Liver (tissue), 9 donors: ENCODE results near the gene FANCE. TPM values are rescaled to one million over a fixed set of nuclear protein-coding genes. Genes with fewer than 3 reads are reported as not detected.

Experiments
- DNase-seq: peaks from one replicate; pipeline ENCODE4 v3.0.0-alpha.2; 2017; ENCODE audit warnings: low spot score
- H3K27ac ChIP-seq, 2 donors: one replicate each; pipeline ENCODE4 v1.7.0; 2013; ENCODE audit warnings: inconsistent platforms in 2 of 2, low read length in 2 of 2, control low read depth in 1 of 2, low read depth in 1 of 2, mild to moderate bottlenecking in 1 of 2
- H3K27me3 ChIP-seq, 4 donors: one replicate each; pipeline versions ENCODE4 v1.6.1 to v1.7.0; 2013; ENCODE audit warnings: low read length in 3 of 4, inconsistent platforms in 1 of 4, mild to moderate bottlenecking in 1 of 4, moderate library complexity in 1 of 4; ENCODE audit not compliant: control insufficient read depth in 4 of 4, insufficient read depth in 4 of 4
- H3K36me3 ChIP-seq, 4 donors: one replicate each; pipeline versions ENCODE4 v1.6.1 to v1.7.0; 2013; ENCODE audit warnings: low read length in 3 of 4, mild to moderate bottlenecking in 3 of 4, low read depth in 1 of 4, moderate library complexity in 1 of 4; ENCODE audit not compliant: control insufficient read depth in 4 of 4, insufficient read depth in 3 of 4
- H3K4me1 ChIP-seq, 4 donors: one replicate each; pipeline versions ENCODE4 v1.6.1 to v1.7.0; 2013; ENCODE audit warnings: low read length in 3 of 4, mild to moderate bottlenecking in 3 of 4, moderate library complexity in 1 of 4; ENCODE audit not compliant: control insufficient read depth in 4 of 4, insufficient read depth in 4 of 4
- H3K4me3 ChIP-seq, 3 donors: one replicate each; pipeline versions ENCODE4 v1.6.1 to v1.7.0; 2013; ENCODE audit warnings: low read length in 3 of 3, control low read depth in 1 of 3, low read depth in 1 of 3, mild to moderate bottlenecking in 1 of 3
- H3K9ac ChIP-seq, 2 donors: one replicate each; pipeline ENCODE4 v1.7.0; 2013; ENCODE audit warnings: low read length in 2 of 2, mild to moderate bottlenecking in 2 of 2, moderate library complexity in 2 of 2, control low read depth in 1 of 2, low read depth in 1 of 2
- H3K9me3 ChIP-seq, 4 donors: one replicate each; pipeline versions ENCODE4 v1.6.1 to v1.7.0; 2013; ENCODE audit warnings: low read length in 3 of 4; ENCODE audit not compliant: control insufficient read depth in 4 of 4
- EGR1 ChIP-seq, 2 donors: IDR thresholded peaks; 2 replicates each; pipeline ENCODE4 v1.6.1; 2016 to 2018; ENCODE audit warnings: antibody characterized with exemption in 2 of 2, low read depth in 2 of 2
- FOXA1 ChIP-seq: IDR thresholded peaks from 2 replicates; pipeline ENCODE4 v1.6.1; 2016; ENCODE audit warnings: antibody characterized with exemption
- FOXA2 ChIP-seq: IDR thresholded peaks from 2 replicates; pipeline ENCODE4 v1.6.1; 2016; ENCODE audit warnings: antibody characterized with exemption
- GABPA ChIP-seq, 2 donors: IDR thresholded peaks in 1 of 2; conservative IDR thresholded peaks in 1 of 2; 2 replicates each; pipeline ENCODE4 v1.6.1; 2016; ENCODE audit warnings: antibody characterized with exemption in 2 of 2, mild to moderate bottlenecking in 1 of 2, moderate library complexity in 1 of 2
- HNF4A ChIP-seq, 2 donors: conservative IDR thresholded peaks; 2 replicates each; pipeline ENCODE4 v1.6.1; 2016; ENCODE audit warnings: antibody characterized with exemption in 2 of 2, mild to moderate bottlenecking in 2 of 2
- HNF4G ChIP-seq: IDR thresholded peaks from 2 replicates; pipeline ENCODE4 v1.6.1; 2016; ENCODE audit warnings: antibody characterized with exemption
- JUND ChIP-seq, 2 donors: IDR thresholded peaks; 2 replicates each; pipeline ENCODE4 v1.6.1; 2016; ENCODE audit warnings: antibody characterized with exemption in 2 of 2
- NR2F2 ChIP-seq: IDR thresholded peaks from 2 replicates; pipeline ENCODE4 v1.6.1; 2016; ENCODE audit warnings: antibody characterized with exemption
- RAD21 ChIP-seq, 2 donors: IDR thresholded peaks; 2 replicates each; pipeline ENCODE4 v1.6.1; 2016; ENCODE audit warnings: antibody characterized with exemption in 2 of 2, mild to moderate bottlenecking in 2 of 2
- RXRA ChIP-seq, 2 donors: IDR thresholded peaks; 2 replicates each; pipeline ENCODE4 v1.6.1; 2017 to 2018; ENCODE audit warnings: antibody characterized with exemption in 2 of 2, mild to moderate bottlenecking in 1 of 2
- SP1 ChIP-seq: IDR thresholded peaks from 2 replicates; pipeline ENCODE4 v1.6.1; 2018; ENCODE audit warnings: antibody characterized with exemption, mild to moderate bottlenecking
- TAF1 ChIP-seq: conservative IDR thresholded peaks from 2 replicates; pipeline ENCODE4 v1.6.1; 2016; ENCODE audit warnings: antibody characterized with exemption, mild to moderate bottlenecking
- WGBS: extraction: QIAGEN DNeasy Blood & Tissue Kit; methylation state at CpG from one replicate; pipeline ENCODE4 v1.1.7; 2013; 5-methylcytosine and 5-hydroxymethylcytosine counted together
- polyA plus RNA-seq, 2 donors: library from polyadenylated mRNA; stranded (reverse) in 1 of 2; unstranded in 1 of 2; fragments of 200-250 nt in 1 of 2; fragments of >200 nt in 1 of 2; fragmentation: Nextera tagmentation in 1 of 2; extraction: Ambion mirVana in 1 of 2; gene quantifications; one replicate each; pipeline versions ENCODE4 v1.2.1 to v1.2.3, GENCODE V29; 2013 to 2015
- total RNA-seq, 2 donors: library from RNA; depleted of rRNA; stranded (reverse); fragments of >200 nt; gene quantifications; one replicate each; pipeline ENCODE4 v1.2.3, GENCODE V29; 2014
- TF ChIP-seq, protein P1 (sequence below): IDR thresholded peaks from 2 replicates; pipeline ENCODE4 v1.6.1; 2016; ENCODE audit warnings: antibody characterized with exemption, mild to moderate bottlenecking
- TF ChIP-seq, protein P2 (sequence below): IDR thresholded peaks from 2 replicates; pipeline ENCODE4 v1.6.1; 2016; ENCODE audit warnings: antibody characterized with exemption
- TF ChIP-seq, protein P3 (sequence below): IDR thresholded peaks from 2 replicates; pipeline ENCODE4 v1.6.1; 2016; ENCODE audit warnings: antibody characterized with exemption
- TF ChIP-seq, protein P4 (sequence below): IDR thresholded peaks from 2 replicates; pipeline ENCODE4 v1.6.1; 2016; ENCODE audit warnings: antibody characterized with exemption
- donor health status: healthy.
- donor health status: healthy.
- donor health status: healthy.
- donor health status: healthy.
- donor health status: healthy.

Gene FANCE
- total and polyA plus RNA-seq, 4 donors = 0.11 to 4.2 (median 0.79) TPM

DNA sequence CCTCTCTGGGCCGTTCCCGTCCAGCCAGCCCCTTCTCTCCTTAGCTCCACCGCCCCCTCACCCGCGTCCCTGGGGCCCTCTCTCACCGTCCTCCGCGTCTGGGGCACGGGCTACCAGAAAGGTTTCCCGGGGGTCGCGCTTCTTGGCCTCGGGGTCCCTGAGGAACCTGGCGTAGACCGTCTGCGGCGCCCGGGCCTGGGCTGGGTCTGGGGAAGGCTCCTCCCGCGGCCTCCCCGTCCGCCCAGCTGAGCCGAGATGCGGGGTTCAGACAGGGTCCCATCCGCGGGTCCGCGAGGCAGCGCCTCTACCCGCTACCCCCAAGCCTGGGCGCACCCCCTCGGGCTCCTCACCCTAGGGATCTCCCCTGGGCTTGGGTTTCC is 59.4 kb downstream of the FANCE start:
- 27% methylated on average over 32 of the region's 32 CpGs for WGBS
- H3K4me3 ChIP-seq = no peak overlapping the region

DNA sequence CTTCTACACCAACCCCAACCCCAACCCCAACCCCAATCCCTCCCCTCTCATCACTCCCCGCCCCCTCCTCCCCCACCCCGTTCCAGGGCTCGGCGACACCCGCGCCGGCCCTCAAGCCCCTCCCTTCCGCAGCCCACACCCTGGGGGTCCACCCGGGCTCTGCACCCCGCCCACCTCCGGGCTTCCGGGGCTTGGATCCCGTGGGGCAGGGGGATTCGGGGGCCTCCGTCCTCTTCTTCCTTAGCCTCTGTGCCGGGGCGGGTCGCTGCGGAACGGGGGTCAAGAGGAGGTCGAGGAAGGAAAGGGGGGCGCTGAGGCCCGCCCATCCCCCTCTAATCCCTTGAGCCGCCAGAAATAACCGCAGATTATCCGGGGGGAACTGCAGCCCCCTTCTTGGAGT is 59.9 kb downstream of the FANCE start:
- H3K9me3 ChIP-seq = no peaks in the 10 kb centered on the region
- H3K27ac ChIP-seq = no peak overlapping the region
- TF ChIP-seq JUND (IDR thresholded peaks at IDR 0.05) (no peak), RXRA (IDR thresholded peaks at IDR 0.05) (no peak), FOXA2 (no peak), HNF4A (conservative IDR thresholded peaks at IDR 0.05) (no peak), HNF4G (no peak), TAF1 (no peak), RAD21 (IDR thresholded peaks at IDR 0.05) (no peak), FOXA1 (no peak), NR2F2 (no peak), GABPA (IDR thresholded peaks at IDR 0.05 in 1 of 2, conservative IDR thresholded peaks at IDR 0.05 in 1 of 2) (no peak), SP1 (no peak), EGR1 (IDR thresholded peaks at IDR 0.05; ENCODE audit: low read depth in 2 of 2) (no peak)
- TF ChIP-seq, protein P1, sequence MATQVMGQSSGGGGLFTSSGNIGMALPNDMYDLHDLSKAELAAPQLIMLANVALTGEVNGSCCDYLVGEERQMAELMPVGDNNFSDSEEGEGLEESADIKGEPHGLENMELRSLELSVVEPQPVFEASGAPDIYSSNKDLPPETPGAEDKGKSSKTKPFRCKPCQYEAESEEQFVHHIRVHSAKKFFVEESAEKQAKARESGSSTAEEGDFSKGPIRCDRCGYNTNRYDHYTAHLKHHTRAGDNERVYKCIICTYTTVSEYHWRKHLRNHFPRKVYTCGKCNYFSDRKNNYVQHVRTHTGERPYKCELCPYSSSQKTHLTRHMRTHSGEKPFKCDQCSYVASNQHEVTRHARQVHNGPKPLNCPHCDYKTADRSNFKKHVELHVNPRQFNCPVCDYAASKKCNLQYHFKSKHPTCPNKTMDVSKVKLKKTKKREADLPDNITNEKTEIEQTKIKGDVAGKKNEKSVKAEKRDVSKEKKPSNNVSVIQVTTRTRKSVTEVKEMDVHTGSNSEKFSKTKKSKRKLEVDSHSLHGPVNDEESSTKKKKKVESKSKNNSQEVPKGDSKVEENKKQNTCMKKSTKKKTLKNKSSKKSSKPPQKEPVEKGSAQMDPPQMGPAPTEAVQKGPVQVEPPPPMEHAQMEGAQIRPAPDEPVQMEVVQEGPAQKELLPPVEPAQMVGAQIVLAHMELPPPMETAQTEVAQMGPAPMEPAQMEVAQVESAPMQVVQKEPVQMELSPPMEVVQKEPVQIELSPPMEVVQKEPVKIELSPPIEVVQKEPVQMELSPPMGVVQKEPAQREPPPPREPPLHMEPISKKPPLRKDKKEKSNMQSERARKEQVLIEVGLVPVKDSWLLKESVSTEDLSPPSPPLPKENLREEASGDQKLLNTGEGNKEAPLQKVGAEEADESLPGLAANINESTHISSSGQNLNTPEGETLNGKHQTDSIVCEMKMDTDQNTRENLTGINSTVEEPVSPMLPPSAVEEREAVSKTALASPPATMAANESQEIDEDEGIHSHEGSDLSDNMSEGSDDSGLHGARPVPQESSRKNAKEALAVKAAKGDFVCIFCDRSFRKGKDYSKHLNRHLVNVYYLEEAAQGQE = no peak
- TF ChIP-seq, protein P2, sequence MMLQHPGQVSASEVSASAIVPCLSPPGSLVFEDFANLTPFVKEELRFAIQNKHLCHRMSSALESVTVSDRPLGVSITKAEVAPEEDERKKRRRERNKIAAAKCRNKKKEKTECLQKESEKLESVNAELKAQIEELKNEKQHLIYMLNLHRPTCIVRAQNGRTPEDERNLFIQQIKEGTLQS = no peak
- WGBS = 13% methylated on average over 26 of the region's 26 CpGs
- no peaks in the 10 kb centered on the region for H3K4me1 ChIP-seq
- DNase-seq = no peak
- no peaks in the 10 kb centered on the region for H3K36me3 ChIP-seq
- no peak overlapping the region for H3K4me3 ChIP-seq
- no peaks in the 10 kb centered on the region for H3K27me3 ChIP-seq
- H3K9ac ChIP-seq = no peak overlapping the region

More for the DNA sequence above, 59.4 kb downstream of the FANCE start:
- no peaks in the 10 kb centered on the region for H3K27me3 ChIP-seq
- no peaks in the 10 kb centered on the region for H3K4me1 ChIP-seq
- TF ChIP-seq, protein P3, sequence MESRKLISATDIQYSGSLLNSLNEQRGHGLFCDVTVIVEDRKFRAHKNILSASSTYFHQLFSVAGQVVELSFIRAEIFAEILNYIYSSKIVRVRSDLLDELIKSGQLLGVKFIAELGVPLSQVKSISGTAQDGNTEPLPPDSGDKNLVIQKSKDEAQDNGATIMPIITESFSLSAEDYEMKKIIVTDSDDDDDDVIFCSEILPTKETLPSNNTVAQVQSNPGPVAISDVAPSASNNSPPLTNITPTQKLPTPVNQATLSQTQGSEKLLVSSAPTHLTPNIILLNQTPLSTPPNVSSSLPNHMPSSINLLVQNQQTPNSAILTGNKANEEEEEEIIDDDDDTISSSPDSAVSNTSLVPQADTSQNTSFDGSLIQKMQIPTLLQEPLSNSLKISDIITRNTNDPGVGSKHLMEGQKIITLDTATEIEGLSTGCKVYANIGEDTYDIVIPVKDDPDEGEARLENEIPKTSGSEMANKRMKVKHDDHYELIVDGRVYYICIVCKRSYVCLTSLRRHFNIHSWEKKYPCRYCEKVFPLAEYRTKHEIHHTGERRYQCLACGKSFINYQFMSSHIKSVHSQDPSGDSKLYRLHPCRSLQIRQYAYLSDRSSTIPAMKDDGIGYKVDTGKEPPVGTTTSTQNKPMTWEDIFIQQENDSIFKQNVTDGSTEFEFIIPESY = no peak
- TF ChIP-seq RAD21 (IDR thresholded peaks at IDR 0.05) = no peak
- TF ChIP-seq, protein P4, sequence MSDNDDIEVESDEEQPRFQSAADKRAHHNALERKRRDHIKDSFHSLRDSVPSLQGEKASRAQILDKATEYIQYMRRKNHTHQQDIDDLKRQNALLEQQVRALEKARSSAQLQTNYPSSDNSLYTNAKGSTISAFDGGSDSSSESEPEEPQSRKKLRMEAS = no peak
- no peak overlapping the region for H3K27ac ChIP-seq
- no peaks in the 10 kb centered on the region for H3K9me3 ChIP-seq
- no peak for DNase-seq
- no peaks in the 10 kb centered on the region for H3K36me3 ChIP-seq
- no peak overlapping the region for H3K9ac ChIP-seq
